Esophagus squamous epithelium (tissue), 5 donors: ENCODE measurements around the gene COL6A3. TPM values are rescaled to one million over a fixed set of nuclear protein-coding genes. Genes with fewer than 3 reads are reported as not detected.

Experiments used
- DNase-seq: peaks from one replicate; lab custom pipeline; 2025; lab: John Stamatoyannopoulos, UW
- H3K27ac ChIP-seq, 4 donors: fragments of 200-600 bp; sonication (generic); one replicate each; pipeline ENCODE4 v1.5.1; 2016 to 2019; ENCODE audit warnings: mild to moderate bottlenecking in 1 of 4
- H3K27me3 ChIP-seq, 4 donors: fragments of 200-600 bp; sonication (generic); 1 replicate in 3 of 4; 2 replicates in 1 of 4; pipeline versions ENCODE4 v1.5.1 to v1.6.0; 2017 to 2021; ENCODE audit warnings: antibody characterized with exemption in 1 of 4
- H3K36me3 ChIP-seq, 3 donors: fragments of 200-600 bp; sonication (generic); one replicate each; pipeline ENCODE4 v1.5.1; 2016 to 2019
- H3K4me1 ChIP-seq, 3 donors: fragments of 200-600 bp; sonication (generic); one replicate each; pipeline ENCODE4 v1.5.1; 2017 to 2019
- H3K4me3 ChIP-seq, 4 donors: fragments of 200-600 bp; sonication (generic); 1 replicate in 3 of 4; 2 replicates in 1 of 4; pipeline ENCODE4 v1.5.1; 2016 to 2019; ENCODE audit warnings: mild to moderate bottlenecking in 2 of 4, moderate library complexity in 1 of 4
- H3K9me3 ChIP-seq, 3 donors: fragments of 200-600 bp; sonication (generic); one replicate each; pipeline ENCODE4 v1.5.1; 2016 to 2019
- POLR2A ChIP-seq, 4 donors: fragments of 450-650 bp; IDR thresholded peaks; one replicate each; pipeline ENCODE4 v1.6.1; 2017; ENCODE audit warnings: antibody characterized with exemption in 4 of 4, mild to moderate bottlenecking in 4 of 4, moderate library complexity in 3 of 4
- WGBS, 2 donors: methylation state at CpG; one replicate each; pipeline ENCODE4 v1.1.5; 2018; 5-methylcytosine and 5-hydroxymethylcytosine counted together
- intact Hi-C: fragments of 100-400 bp; cut with DNase I; formaldehyde crosslinking; loops from one replicate; pipeline ENCODE4 v1.15.0; 2022
- total RNA-seq, 4 donors: library from RNA; depleted of rRNA; stranded (reverse); fragments of >200 nt; gene quantifications; one replicate each; pipeline ENCODE4 v1.1.0, GENCODE V29; 2016
- TF ChIP-seq, protein P1 (sequence below), 6 experiments: fragments of 450-650 bp in 4 of 6; fragments of 200-600 bp in 2 of 6; sonication (generic) in 2 of 6; IDR thresholded peaks; one replicate each; pipeline ENCODE4 v1.5.1; 2016 to 2019; ENCODE audit warnings: antibody characterized with exemption in 6 of 6, mild to moderate bottlenecking in 4 of 6, moderate library complexity in 4 of 6
- donor health status: DM: yes; HTN: yes; CAD: no.

Gene COL6A3
- total RNA-seq, 4 donors from 2014 or later = 8.9 to 138 (median 46.5) TPM

DNA sequence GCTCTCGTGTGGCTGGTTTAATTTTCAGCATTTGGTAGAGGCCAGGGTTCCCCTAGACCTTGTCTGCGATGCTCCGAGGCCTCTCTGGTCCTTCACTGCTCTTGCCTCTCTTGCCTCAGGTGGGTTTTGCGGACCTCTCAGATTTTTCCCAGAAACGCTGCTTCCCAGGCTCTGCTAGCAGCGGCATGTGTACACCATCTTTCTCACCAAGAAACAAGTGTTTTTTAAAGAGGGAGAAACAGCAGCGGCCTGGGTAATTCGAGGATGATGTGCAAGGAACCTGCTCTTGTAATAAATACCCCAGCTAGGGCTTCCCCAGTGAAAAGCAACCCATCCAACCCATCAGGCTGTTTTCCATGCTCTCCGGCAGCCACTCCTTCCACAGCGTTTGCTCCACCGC, 33.5 kb upstream of the COL6A3 start:
- Histone ChIP-seq H3K4me3 (no peak overlapping the region), H3K4me1 (peaks cover 6 to 41% (median 18%) of the 10 kb centered on the region in 3 donors)

DNA sequence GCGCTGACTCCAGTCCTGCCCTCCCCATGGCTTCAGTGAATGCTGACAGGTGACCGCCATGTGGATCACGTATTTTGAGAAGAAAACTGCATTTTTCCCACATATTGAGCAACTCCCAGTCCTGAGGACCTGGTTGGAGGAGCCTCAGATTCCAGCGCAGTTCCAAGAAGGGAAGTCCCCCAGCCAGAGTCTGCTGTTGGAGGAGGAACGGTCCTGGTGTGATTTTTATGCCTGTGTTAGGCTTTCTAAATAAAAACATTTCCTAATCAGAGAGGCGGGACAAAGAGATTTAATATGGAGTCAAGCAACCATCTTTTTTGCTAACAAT, 32.3 kb upstream of the COL6A3 start:
- 76 to 95% methylated on average over 3 to 6 of the region's 6 CpGs for WGBS, 2 donors
- TF ChIP-seq, protein P1, sequence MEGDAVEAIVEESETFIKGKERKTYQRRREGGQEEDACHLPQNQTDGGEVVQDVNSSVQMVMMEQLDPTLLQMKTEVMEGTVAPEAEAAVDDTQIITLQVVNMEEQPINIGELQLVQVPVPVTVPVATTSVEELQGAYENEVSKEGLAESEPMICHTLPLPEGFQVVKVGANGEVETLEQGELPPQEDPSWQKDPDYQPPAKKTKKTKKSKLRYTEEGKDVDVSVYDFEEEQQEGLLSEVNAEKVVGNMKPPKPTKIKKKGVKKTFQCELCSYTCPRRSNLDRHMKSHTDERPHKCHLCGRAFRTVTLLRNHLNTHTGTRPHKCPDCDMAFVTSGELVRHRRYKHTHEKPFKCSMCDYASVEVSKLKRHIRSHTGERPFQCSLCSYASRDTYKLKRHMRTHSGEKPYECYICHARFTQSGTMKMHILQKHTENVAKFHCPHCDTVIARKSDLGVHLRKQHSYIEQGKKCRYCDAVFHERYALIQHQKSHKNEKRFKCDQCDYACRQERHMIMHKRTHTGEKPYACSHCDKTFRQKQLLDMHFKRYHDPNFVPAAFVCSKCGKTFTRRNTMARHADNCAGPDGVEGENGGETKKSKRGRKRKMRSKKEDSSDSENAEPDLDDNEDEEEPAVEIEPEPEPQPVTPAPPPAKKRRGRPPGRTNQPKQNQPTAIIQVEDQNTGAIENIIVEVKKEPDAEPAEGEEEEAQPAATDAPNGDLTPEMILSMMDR (IDR thresholded peaks at IDR 0.05) = no peak
- no peak for TF ChIP-seq POLR2A (IDR thresholded peaks at IDR 0.05)
- Histone ChIP-seq H3K36me3 (no peaks in the 10 kb centered on the region), H3K4me1 (peaks cover 6 to 38% (median 18%) of the 10 kb centered on the region in 3 donors), H3K9me3 (no peaks in the 10 kb centered on the region), H3K27ac (peak overlapping the region in 1 of 4 donors; percentile 52), H3K27me3 (peaks cover 0 to 25% (median 0%) of the 10 kb centered on the region in 4 donors), H3K4me3 (no peak overlapping the region)
- no peak for DNase-seq
- intact Hi-C loops = no loop called here

More for the DNA sequence above, 33.5 kb upstream of the COL6A3 start:
- intact Hi-C loops = no loop called here
- WGBS, 2 donors = 86 to 88% methylated on average over 10 to 11 of the region's 11 CpGs
- Histone ChIP-seq H3K36me3 (no peaks in the 10 kb centered on the region), H3K27ac (peak overlapping the region in 3 of 4 donors; percentile 30 to 84 (median 83)), H3K9me3 (no peaks in the 10 kb centered on the region), H3K27me3 (peaks cover 0 to 34% (median 0%) of the 10 kb centered on the region in 4 donors)
- DNase-seq = no peak
- TF ChIP-seq POLR2A (IDR thresholded peaks at IDR 0.05) = no peak

DNA sequence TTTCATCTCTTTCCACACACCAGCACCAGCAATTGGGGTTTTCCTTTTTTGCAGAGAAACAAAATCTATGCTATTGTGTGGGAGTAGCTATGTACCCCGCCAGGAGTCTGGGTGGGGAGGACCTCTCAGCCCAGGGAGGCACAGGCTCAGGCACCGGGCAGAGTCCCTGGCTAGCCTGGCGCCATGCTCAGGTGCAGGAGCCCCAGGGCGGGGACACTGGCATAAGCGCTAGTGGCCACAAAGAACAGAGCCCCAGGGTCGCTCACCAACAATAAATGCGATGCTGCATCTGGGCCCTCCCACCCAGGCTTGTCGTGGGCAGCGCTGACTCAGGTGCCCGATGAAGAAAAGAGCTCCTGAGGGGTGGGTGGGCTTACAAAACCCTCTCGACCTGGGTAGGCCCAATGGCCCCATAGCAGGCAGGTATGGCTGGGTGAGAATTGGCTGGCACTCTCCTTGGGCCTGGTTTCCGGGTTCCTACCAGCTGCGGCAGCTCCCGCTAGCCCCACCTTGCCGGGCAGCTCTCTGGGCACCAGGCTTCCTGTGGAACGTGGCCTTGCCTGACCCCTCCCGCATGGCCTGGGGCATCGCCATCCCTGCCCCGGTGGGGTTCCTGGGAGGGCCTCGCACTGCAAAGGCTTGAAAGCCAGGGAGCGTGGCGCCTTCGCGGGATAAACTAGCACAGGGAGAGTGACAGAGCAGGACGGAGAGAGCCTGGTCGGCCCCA, 31.8 kb upstream of the COL6A3 start:
- no peak for DNase-seq
- intact Hi-C loops = no loop called here
- Histone ChIP-seq H3K27ac (peak overlapping the region in 1 of 4 donors; percentile 52), H3K4me1 (peaks cover 6 to 38% (median 21%) of the 10 kb centered on the region in 3 donors), H3K4me3 (no peak overlapping the region), H3K36me3 (no peaks in the 10 kb centered on the region), H3K27me3 (peaks cover 0 to 20% (median 0%) of the 10 kb centered on the region in 4 donors), H3K9me3 (no peaks in the 10 kb centered on the region)
- TF ChIP-seq, protein P1 (IDR thresholded peaks at IDR 0.05) = no peak
- TF ChIP-seq POLR2A (IDR thresholded peaks at IDR 0.05) = no peak
- WGBS, 2 donors = 73 to 87% methylated on average over 8 to 10 of the region's 26 CpGs

DNA sequence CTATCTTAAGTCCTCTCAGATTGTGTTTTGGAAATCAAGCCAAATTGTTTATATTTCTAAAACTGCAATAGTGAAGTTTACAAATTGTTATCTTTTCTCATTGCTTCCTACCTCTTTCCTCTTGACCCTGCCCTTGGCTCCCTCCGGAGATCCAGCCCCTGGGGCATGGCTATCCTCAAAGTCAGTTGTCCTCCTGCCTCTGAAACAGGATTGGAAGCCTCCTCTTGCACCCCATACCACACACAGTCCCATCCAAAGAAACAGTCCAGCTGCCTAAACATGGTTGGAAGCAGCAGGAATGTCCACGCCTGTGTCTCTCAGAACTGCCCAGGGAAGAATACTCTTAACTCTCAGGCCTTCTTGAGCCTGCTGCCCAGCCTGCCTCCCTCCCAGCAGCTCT, 30.1 kb upstream of the COL6A3 start:
- H3K4me3 ChIP-seq = no peak overlapping the region
- peaks cover 0 to 27% (median 9%) of the 10 kb centered on the region in 3 donors for H3K4me1 ChIP-seq
- no peaks in the 10 kb centered on the region for H3K36me3 ChIP-seq
- no peak for TF ChIP-seq POLR2A (IDR thresholded peaks at IDR 0.05)
- TF ChIP-seq, protein P1 (IDR thresholded peaks at IDR 0.05) = no peak
- peaks cover 0 to 17% (median 0%) of the 10 kb centered on the region in 4 donors for H3K27me3 ChIP-seq
- WGBS, 2 donors = 78 to 83% methylated on average over 1 to 2 of the region's 2 CpGs
- no peak for DNase-seq
- H3K27ac ChIP-seq = no peak overlapping the region
- intact Hi-C loops = no loop called here
- no peaks in the 10 kb centered on the region for H3K9me3 ChIP-seq

DNA sequence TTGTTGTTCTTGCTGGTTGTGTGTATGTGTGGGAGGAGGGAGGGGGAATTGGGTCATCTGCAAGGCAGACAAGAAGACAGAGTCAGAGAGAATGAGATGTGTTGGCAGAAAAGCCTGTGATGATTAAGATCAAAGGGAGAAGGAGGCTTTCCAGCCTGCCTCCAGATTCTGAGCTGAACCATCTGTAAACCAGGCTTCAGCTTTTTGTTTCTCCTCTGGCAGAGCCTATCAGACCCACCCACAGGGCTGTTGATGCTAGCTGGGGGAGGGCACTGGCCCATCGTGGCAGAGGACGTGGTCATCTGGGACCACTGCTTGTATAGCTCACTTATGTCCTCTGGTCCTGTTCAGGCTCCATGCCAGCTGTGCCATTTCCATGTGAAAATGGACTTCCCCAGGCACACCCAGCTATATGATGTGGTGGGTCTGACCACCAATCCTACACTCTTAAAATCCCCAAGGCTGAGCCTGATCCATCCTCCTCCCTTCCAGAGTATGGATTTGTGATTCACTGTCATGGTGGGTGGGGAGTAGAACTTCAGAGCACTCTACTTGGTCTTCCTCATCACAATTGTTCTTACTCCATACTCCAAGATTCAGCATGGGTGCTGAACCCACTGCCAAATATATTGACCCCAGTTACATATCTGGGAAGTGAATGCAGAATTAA, 27.8 kb upstream of the COL6A3 start:
- peaks cover 0 to 24% (median 3%) of the 10 kb centered on the region in 3 donors for H3K4me1 ChIP-seq
- peak overlapping the region in 3 of 4 donors; percentile 56 to 79 (median 75) for H3K27ac ChIP-seq
- TF ChIP-seq, protein P1 (IDR thresholded peaks at IDR 0.05) = no peak
- no peak for TF ChIP-seq POLR2A (IDR thresholded peaks at IDR 0.05)
- no peak overlapping the region for H3K4me3 ChIP-seq
- intact Hi-C loops = no loop called here
- H3K36me3 ChIP-seq = no peaks in the 10 kb centered on the region
- WGBS, 2 donors = 33% methylated on average over 2 of the region's 2 CpGs
- H3K9me3 ChIP-seq = no peaks in the 10 kb centered on the region
- peaks cover 0 to 17% (median 0%) of the 10 kb centered on the region in 4 donors for H3K27me3 ChIP-seq
- no peak for DNase-seq
